HPDE6-E6E7 (cell line): ENCODE measurements around the gene FNTB.

ENCODE experiments used
- DNase-seq: peaks from one replicate; pipeline ENCODE4 v3.0.0; 2011; ENCODE audit warnings: missing footprints; ENCODE audit errors: extremely low spot score

FNTB gene

DNA sequence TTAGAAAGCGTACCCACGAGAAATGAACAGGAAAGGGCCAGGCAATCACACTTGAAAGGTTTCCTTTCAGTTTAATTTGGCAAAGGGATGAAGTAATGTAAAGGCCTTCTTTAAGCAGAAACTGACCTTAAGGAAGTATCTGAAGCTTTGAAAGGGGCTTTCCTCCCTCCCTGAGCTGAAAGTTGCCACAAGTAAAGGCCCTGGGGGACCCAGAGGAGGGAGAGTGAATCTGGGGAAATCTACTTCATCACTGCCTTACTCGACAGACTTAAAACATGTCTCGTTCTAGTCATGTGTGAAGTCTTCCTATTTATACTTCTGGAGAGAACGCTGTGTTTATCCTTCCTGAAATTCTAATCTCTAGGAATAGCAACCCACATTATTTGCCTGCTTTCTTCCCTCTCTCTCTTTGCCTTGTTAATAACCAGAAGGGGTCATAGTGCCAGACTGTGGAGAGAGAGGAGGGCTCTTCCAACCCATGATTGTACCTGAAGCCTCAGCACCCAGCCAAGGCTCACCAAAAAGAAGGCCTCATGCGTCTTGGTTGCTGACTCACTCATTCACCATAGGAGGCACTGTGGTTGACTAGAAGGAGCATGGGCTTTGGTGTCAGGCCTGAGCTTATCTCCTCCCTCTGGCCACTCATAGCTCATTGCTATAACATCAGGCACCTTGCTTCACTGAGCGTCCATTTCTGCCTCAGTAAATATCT, 33.9 kb upstream of the FNTB start:
- no peak for DNase-seq

DNA sequence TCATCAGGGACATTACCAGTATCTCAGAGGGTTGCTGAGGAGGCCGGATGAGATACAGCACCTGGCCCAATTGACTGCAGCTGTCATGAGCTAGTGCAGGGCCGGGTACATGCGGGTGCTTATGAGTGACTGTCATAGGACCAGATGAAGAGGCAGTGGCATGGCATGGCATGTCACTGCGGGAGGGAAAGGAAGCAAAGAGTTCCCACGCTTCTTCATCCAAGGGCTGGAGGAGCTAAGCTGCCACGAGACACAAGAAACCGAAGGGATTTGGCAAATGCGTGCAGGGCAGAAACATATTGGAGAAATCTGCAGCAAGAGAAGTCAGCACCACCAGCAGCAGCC, 33.4 kb upstream of the FNTB start:
- no peak for DNase-seq

DNA sequence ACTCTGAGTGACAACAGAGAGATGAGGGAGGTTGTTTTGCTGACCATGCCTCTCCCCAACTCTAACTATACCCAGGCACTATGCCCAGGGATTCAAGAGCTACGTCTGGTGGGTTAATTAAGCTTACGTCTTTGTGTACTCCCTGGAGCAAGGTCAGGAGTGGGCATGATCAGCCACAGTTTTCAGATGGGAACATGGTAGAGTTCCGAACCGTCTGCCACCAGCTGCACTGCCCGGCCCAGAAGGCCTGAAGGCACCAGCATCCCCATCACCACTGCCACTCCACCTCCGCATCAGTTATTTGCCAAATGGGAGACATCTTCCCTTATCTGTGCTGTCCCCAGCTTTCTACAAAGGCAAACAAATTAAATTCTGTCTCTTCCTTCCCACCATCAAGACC, 33.0 kb upstream of the FNTB start:
- no peak for DNase-seq

DNA sequence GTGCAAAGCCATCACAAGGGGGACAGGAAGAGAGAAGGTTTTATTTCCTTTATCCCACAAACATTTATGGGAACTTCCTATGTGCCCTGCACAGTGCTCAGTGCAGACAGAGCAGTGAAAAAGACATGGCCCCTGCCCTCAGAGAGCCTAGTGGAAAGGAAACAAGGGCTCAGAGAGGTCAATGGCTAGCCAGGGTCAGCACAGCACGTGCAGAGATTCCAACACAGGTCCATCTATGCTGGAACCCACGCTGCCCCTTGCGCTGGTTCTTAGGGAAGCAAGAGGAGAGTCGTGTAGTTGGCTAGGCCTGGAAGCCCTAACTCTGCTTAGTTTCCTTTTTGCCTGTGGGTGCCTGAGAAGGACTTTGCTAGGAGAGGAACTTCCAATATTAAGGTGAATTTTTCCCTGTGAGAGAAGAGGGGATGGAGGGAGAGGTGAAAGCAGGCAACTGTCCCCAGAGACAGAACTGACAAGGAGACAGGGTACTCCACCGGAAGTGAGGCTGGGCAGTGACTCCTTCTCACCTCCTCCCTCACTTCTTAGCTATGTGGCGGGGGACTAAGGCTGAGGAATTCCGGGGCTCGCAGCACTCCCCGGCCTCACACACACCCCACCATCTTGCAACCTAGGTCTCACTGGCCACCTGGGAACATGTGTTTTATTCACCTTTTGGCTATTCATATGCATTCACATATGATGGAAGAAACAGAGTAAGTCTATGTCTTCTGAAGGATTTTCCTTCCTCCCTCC, 32.0 kb upstream of the FNTB start:
- no peak for DNase-seq

DNA sequence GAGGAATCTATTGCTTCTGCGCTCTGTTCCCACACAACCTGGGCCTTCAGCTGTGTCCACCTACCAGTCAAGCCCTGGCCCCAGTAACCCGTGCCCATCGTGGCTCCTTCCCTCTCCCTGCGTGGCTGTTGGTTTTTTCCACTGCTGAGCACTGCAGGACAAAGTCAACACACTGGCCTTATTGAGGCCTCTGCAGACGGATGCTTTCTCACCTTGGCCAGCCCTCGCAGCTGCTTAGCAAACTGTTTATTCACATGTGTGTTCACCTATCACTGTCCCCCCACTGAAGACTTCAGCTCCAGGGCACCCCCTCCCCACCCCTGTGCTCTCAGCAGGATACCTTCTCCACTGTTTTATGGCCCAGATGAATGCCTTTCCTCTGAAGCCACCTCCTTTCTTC, 31.4 kb upstream of the FNTB start:
- DNase-seq: no peak

DNA sequence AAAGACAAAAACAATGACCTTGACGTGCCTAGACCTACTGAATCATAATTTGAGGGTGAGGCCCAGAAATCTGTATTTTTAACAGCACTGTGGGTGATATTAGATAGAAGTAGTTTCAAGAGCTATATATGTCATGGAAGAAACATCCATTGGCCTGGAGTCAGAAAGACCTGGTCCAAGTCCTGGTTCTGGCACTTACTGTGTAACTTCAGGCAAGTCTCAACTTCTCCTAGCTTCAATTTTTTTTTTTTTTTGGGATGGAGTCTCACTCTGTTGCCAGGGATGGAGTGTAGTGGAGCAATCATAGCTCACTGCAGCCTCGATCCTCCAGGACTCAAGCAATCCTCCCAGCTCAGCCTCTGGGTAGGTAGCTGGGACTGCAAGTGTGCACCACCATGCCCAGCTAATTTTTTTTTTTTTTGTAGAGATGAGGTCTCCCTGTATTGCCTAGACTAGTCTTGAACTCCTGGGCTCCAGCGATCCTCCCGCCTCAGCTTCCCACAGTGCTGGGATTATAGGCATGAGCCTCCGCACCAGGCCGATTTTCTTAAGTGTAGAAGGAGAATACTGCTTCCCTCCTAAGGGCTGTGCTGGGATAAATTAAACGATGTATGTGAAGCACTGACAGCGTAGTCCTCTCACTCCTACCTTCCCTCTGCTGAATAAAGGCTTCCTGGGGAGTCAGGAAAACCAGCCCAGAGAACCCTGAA, 29.8 kb upstream of the FNTB start:
- no peak for DNase-seq

DNA sequence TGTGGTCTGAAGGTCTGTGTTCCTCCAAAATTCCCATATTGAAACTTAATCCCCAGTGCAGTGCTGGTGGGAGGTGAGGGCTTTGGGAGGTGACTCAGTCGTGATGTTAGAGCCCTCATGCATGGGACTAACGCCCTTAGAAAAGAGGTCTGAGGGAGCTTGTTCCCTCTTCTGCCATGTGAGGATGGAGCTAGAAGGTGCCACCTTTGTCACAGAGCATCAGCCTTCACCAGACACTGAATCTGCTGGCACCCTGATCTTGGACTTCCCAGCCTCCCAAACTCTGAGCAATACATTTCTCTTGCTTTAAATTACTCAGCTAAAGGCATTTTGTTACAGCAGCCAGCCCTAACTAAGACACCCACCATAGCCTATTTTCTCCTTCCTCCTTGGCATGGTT, 28.5 kb upstream of the FNTB start:
- DNase-seq: no peak

DNA sequence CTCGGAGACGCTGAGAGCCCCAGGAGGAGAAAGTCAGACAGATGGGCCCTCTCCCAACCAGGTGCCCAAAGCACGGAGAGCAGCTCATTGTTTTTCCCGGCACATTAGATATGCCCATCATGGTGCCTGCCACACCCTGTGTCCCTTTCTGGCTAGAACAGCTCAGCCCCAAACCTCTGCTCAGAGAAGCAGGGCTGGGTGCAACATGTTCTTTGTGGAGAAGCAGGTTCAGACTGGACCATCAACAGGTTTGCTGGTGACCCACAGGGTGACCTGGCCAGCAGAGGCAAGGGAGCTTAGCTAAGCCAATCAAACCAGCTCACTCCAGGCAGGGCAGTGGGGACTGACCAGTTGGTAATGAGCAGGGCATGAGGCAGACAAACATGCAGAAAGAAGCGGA, 28.0 kb upstream of the FNTB start:
- no peak for DNase-seq

DNA sequence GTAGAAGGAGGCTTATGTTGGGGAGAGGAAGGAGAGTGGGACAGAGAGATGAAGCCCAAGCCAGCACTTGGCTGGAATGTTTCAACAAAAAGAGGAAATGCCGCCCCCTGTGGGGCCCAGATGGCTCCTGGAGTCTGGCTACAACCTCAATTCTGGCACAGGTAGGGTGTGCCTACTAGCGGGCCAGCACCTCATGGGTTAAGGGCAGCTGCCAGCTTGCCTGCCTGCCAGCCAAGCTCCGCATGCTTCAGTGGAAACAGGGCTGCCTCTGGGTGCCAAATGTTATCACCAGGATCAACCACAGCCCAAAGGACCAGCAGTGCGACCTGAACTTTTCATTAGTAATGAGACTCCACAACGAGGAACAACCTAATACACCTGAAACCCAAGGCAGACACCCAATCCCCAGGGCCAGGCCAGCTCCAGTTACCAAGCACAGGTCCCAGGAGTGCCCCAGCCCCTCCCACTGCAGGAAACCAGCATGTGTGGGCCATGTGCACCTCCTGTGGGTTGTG, 25.9 kb upstream of the FNTB start:
- no peak for DNase-seq

DNA sequence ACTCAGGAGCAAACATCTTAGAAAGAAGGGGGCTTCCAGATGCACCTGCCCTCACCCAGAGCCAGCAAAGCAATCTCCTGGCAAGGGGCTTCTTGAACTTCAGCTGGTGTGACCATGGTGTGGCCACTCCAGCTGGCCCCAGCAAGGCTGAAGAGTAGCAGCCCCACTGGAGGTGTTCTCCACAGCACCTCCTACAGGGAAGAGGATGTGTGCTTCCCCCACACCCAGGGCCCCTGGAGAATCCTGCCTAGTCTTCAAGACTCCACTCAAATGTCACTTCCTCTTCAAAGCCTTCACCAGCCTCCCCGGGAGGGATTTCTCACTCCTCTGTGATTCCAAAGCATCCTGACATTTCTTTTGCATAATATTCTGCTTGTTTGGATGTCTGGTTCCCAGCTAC, 23.1 kb upstream of the FNTB start:
- no peak for DNase-seq

DNA sequence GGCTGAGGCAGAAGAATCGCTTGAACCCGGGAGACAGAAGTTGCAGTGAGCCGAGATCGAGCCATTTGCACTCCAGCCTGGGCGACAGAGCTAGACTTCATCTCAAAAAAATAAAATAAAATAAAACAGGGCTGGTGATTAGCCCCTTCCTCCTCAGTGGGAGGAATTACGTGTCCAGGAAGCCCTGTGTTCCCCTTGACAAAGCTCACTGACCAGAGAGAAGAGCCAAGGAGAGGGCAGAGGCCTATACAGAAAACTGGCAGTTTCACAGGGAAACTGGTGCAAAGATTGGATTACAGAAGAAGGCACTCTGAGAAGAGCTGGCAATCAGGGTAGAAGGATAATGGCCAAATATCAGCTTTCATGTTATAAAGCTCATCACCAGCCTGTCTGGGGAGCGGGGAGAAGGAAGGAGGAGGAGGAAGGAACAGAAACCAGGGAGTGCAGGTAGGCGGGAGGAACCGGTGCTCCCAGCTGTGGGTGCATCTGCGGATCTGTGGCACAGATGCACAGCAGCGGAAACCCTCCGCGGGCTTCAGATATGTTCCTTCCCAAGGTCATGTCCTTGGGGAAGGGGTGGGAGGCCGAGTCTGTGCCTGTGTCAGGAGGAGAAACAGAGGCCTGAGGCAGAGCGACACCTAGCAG, 21.2 kb upstream of the FNTB start:
- DNase-seq: no peak

DNA sequence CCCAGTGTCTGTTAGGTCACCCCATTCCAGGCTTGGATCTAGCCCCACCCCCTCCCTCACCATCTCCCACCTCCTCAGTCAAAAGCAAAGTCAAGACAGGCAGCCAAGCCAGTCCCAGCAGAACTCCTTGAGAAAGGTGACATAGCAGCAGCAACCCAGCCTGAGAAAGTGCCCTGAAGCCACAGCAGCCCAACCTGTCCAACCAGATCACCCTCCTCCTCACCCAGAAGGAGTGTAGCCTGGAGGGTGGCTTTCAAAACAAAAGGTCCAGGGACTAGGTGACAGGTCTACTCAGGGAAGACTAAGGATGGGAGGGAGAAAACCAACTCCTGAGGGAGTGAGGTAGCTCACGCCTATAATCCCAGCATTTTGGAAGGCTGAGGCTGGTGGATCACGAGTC, 19.7 kb upstream of the FNTB start:
- DNase-seq: peak; percentile 56

DNA sequence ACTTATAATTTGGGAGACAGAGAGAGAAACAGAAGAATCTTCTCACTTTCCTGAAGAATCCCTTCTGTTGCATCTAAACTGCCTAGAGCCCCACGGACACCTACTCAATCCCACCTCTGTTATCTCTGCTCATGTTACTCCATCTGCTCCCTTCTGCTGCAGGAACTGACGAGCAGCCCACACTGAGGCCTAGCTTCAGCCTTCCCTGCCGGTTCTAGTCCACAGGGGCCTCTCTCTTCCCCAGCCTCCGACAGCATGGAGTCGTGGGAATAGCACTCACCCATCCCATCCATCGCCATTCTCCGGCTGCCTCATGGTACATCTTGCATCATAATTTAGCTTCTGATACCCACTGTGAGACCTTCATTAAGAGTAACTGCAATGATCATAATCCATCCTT, 18.5 kb upstream of the FNTB start:
- DNase-seq: no peak

DNA sequence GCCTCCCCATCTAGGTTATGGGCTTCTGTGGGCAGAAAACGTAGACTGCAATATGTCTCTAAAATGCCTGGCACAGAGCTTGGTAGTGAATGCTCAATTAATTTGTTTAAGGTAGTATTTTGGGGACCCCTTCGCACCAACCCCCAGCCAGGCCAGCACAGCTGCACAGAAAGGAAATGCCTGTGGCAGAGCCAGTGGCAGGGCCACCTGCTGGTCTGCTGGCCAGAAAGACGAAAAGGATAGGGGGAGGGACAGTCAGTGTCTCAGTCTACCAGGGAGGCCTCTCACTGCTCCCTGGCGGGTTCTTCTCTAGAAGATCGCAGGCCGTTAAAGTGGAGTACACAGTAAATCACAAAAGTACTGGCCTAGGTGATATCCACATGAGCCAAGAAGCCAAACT, 18.0 kb upstream of the FNTB start:
- DNase-seq: no peak

DNA sequence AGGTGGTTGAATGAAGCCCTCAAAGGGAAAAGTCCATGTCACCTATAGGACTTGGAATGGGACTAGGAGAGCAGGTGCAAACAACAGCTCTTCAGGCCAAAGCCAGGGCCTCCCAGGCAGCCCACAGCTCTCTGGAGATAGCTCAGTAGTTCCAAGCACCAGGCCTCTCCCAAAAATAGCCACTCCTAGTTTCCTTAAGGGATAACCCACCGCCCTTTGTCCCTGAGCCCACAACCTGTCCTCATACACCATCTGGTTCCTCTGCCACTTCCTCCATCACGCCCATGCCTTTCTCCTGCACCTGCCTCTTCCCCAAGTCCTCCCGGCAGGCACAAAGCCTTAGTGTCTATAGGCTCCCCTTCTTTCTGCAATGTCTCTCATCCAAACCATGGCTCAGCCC, 16.7 kb upstream of the FNTB start:
- DNase-seq: no peak

DNA sequence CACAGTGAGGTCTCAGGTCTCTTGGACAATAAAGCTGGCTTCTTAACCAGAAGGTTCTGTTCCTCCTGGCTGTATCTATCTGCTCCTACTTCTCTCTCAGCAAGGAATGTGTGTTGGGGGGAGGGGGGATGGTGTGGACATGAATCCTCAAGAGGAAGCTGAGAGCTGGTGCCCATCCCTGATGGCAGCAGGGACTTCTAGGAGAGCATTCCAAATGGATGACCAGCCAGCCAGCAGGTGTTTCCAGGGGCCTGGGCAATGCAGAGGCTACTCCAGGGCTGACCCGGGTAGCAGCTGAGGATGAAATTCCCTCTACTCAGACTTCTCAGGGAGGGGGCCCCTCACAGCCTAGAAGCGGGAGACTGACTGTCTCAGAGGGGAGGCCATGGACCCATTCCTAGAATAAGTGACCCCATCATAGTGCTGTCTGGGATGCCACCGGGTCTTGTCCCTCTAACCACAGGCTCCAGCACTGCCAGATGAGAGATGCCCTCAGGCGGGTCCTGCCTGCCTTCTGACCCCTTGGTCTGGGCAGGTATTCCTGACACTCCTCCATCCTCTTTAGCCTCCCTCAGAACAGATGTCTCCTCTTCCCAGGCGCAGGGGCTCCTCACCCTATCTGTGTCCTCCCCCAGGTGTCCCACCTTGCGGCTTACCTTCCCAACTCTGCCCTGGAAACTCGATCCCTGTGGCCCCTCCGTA, 15.8 kb upstream of the FNTB start:
- DNase-seq: no peak

DNA sequence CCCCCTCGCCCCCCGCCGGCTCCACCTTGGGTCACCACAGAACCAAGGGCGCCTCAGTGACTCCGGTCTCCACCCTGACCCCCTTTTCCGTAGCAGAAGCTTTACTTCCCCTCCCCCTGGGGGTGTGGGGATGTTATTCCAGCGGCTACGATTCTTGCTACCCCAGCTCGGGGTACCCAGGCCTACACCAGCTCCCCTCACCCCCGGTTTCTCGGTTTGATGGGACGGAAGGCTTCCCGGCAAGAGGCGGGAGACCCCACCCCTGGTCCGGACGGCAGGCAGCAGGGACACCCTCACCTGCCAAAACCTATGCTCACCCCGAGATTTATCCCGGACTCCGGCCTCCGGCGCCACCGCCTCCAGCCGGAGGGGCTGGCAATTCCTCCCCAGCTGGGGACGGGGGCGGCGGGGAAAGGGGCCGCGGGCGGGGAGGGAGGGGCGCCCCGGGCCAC, 15.2 kb upstream of the FNTB start:
- DNase-seq: no peak

DNA sequence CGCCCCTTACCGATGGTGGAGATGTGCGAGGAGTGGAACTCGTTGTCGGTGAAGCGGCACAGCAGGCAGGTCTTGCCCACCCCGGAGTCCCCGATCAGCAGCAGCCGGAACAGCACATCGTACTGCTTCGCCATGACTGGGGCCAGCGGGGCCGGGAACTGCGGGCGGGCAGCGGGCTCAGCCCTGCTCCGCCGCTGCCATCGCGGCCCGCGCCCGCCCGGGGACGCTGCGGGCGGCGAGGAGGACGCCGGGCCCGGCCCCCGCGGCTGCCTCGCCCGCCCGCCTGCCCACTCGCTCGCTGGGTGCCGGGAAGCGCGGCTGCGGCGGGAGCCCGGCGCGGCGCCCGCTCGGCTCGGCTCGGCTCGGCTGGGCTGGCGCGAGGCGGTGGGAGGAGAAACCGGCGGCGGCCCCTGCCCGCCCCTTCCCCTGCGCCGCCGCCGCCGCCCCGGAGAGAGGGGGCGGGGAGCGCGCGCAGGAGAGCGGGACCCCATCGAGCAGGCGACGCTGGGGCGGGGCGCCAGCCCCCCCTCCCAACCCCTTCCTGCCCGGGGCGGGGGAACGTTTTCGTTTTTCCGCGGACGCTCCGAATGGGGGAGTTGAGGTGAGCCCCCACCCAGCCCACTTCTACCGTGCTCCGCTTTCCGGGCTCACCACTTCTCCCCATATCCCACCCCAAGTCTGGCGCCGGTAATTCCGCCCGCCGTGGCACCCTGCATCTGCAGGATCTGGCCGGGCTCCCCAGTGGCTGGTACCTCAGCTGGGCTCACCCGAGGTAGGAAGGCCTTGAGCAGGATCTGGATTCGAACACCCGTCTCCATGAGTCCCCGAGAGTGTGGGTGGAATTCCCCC, 14.5 kb upstream of the FNTB start, which contains the start of gene RAB15:
RAB15 (minus strand) TSS at position 394 of the 849 bp plus-strand sequence; CDS start at position 134, 260 bp downstream.
- DNase-seq: no peak

DNA sequence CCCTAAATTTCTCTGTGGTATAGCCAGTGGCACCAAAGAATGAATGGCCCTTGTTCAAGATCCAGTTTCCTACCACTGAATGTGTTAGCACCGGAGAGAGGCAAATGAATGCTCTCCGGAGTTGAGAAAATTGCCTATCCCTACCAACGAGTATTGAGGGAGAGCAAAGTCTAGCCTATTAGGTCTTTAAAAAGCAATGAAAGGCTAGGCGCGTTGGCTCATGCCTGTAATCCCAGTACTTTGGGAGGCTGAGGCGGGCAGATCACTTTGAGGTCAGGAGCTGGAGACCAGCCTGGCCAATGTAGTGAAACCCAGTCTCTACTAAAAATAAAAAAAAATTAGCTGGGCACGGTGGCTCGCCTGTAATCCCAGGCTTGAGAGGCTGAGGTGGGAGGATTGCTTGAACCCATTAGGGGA, 13.7 kb upstream of the FNTB start:
- no peak for DNase-seq

DNA sequence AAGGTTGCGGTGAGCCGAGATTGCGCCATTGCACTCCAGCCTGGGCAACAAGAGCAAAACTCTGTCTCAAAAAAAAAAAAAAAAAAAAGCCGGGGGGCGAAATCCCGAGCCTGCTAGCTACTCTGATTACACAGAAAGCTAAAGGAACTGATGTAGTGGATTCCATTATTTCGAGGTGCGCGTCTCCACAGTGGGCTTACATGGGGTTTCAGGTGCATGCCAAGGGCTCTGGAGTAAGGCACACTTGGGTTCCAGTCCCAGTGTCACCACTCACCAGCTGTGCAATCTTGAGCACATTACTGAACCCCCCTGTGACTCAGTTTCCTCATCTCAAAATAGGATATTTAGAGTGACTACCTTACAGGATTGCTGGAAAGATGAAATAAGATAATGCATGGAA, 12.9 kb upstream of the FNTB start:
- DNase-seq: no peak

DNA sequence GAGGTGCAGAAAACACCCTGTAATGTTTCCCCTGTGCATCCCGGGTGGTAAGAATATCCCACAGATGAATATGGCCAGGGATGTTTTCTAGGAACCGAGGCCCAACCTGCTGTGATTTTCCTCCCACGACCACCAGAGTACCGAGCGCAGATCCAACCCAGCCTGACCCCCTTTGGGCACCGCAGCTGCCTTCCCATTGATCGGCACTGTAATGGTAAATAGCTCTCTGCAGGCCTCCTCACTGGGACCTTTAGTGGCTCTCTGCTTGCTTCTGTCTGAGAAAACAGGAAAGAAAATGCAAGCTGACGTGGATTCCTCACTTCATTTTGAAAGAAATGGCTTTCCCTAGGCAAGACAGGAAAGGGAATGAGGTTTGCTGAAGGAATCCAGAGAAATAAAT, 12.1 kb upstream of the FNTB start:
- no peak for DNase-seq
